OCI-LY7 (cell line): ENCODE data around the gene ZNF827. TPM values are rescaled to one million over a fixed set of nuclear protein-coding genes. Genes with fewer than 3 reads are reported as not detected.
A peak's percentile ranks its signal among the peaks of the same experiment; 100 is the strongest.

Experiments
- BruUV-seq: library from RNA; stranded (reverse); fragments of 400-500 nt; replicated peaks from 2 replicates; lab custom pipeline; 2021; lab: Mats Ljungman, UMichigan
- CTCF ChIA-PET: fragments of 300-600 bp; sonication (Branson Sonifier 250); formaldehyde crosslinking; loops from one replicate; lab custom pipeline; 2022; ENCODE audit warnings: antibody characterized with exemption; ENCODE audit not compliant: unreplicated experiment; lab: Charles Lee
- POLR2A ChIA-PET: fragments of 300-600 bp; sonication (Branson Sonifier 250); formaldehyde crosslinking; loops from one replicate; lab custom pipeline; 2022; ENCODE audit warnings: antibody characterized with exemption; lab: Charles Lee
- DNase-seq: peaks from one replicate; pipeline ENCODE4 v3.0.0-alpha.2; 2015; ENCODE audit warnings: low spot score
- H2AFZ ChIP-seq: fragments of 200-600 bp; sonication (generic), shearing (Covaris generic); 2 replicates; pipeline ENCODE4 v1.6.1; 2014; ENCODE audit warnings: mild to moderate bottlenecking, antibody characterized with exemption, low read length, moderate library complexity
- H3K27ac ChIP-seq: fragments of 200-600 bp; sonication (generic); 2 replicates; pipeline ENCODE4 v1.5.1; 2014; ENCODE audit warnings: mixed run types, low read depth, mild to moderate bottlenecking, moderate library complexity, low read length, inconsistent platforms; ENCODE audit not compliant: poor library complexity, severe bottlenecking
- H3K36me3 ChIP-seq: fragments of 200-600 bp; sonication (generic); 2 replicates; pipeline ENCODE4 v1.6.1; 2014; ENCODE audit warnings: mild to moderate bottlenecking, antibody characterized with exemption, low read length, moderate library complexity, mixed read lengths; ENCODE audit not compliant: insufficient read depth
- H3K4me1 ChIP-seq: fragments of 200-600 bp; sonication (generic); 2 replicates; pipeline ENCODE4 v1.5.1; 2014; ENCODE audit warnings: mild to moderate bottlenecking, low read length; ENCODE audit not compliant: insufficient read depth, poor library complexity, severe bottlenecking
- H3K4me2 ChIP-seq: fragments of 200-600 bp; sonication (generic); 2 replicates; pipeline ENCODE4 v1.6.1; 2014; ENCODE audit warnings: mild to moderate bottlenecking, low read length
- H3K4me3 ChIP-seq: fragments of 200-600 bp; sonication (generic); 2 replicates; pipeline ENCODE4 v1.5.1; 2014; ENCODE audit warnings: mild to moderate bottlenecking, low read depth, low read length; ENCODE audit not compliant: poor library complexity, severe bottlenecking
- H3K79me2 ChIP-seq: fragments of 200-600 bp; sonication (generic); 2 replicates; pipeline ENCODE4 v1.6.1; 2016; ENCODE audit warnings: low read depth, mild to moderate bottlenecking, low read length, moderate library complexity, mixed read lengths; ENCODE audit not compliant: insufficient read depth
- H3K9me2 ChIP-seq: fragments of 200-600 bp; sonication (generic); 2 replicates; pipeline ENCODE4 v1.6.1; 2016; ENCODE audit warnings: mild to moderate bottlenecking, low read length, mixed read lengths; ENCODE audit not compliant: insufficient read depth
- H3K9me3 ChIP-seq: fragments of 200-600 bp; sonication (generic); 2 replicates; pipeline ENCODE4 v1.6.1; 2014; ENCODE audit warnings: mild to moderate bottlenecking, mixed run types, low read length, mixed read lengths
- H4K20me1 ChIP-seq: fragments of 200-600 bp; sonication (generic); 2 replicates; pipeline ENCODE4 v1.6.1; 2014; ENCODE audit warnings: mild to moderate bottlenecking, antibody characterized with exemption, low read length, moderate library complexity, mixed read lengths; ENCODE audit not compliant: insufficient read depth
- CTCF ChIP-seq: fragments of 200-600 bp; sonication (generic); conservative IDR thresholded peaks from 2 replicates; pipeline ENCODE4 v1.5.1; 2014; ENCODE audit warnings: mild to moderate bottlenecking, antibody characterized with exemption, low read length, moderate library complexity, mixed read lengths
- EZH2phosphoT487 ChIP-seq: fragments of 200-600 bp; sonication (generic); IDR thresholded peaks from 2 replicates; pipeline ENCODE4 v1.6.1; 2018; ENCODE audit warnings: low read depth, borderline replicate concordance, mild to moderate bottlenecking, mixed run types, antibody characterized with exemption, low read length, moderate library complexity, mixed read lengths
- intact Hi-C: fragments of 100-400 bp; cut with micrococcal nuclease; formaldehyde crosslinking; loops from one replicate; pipeline ENCODE4 v1.10.0; 2022; ENCODE audit not compliant: unreplicated experiment
- total RNA-seq, 2 experiments: library from RNA; depleted of rRNA in 1 of 2; stranded (reverse); fragments of >200 nt in 1 of 2; shearing (Covaris generic) in 1 of 2; gene quantifications; 2 replicates each; pipeline ENCODE4 v1.2.3, GENCODE V29; 2014 to 2022

Gene ZNF827
- total RNA-seq, 2 experiments from 2014 or later = 15.1 to 42.9 TPM

GRCh38 chr4:145731028-145731427 lies 207.6 kb downstream of the ZNF827 start:
- ChIA-PET CTCF (no interaction called here), POLR2A (interaction anchor here (0.6 kb wide), 1 partner anchor 1878 kb away, joined by 4 read pairs; no protein-coding TSS in a partner anchor)
- H2AFZ ChIP-seq = no peak overlapping the region
- H3K9me3 ChIP-seq = no peaks in the 10 kb centered on the region
- H3K4me1 ChIP-seq = peaks cover 6% of the 10 kb centered on the region
- H3K79me2 ChIP-seq = no peaks in the 10 kb centered on the region
- no peaks in the 10 kb centered on the region for H3K9me2 ChIP-seq
- H3K4me2 ChIP-seq = no peak overlapping the region
- no peak overlapping the region for H3K4me3 ChIP-seq
- no peaks in the 10 kb centered on the region for H3K36me3 ChIP-seq
- no peak overlapping the region for H3K27ac ChIP-seq
- H4K20me1 ChIP-seq = no peaks in the 10 kb centered on the region
- no TSS peak for BruUV-seq
- DNase-seq = no peak
- intact Hi-C loops = no loop called here
- TF ChIP-seq EZH2phosphoT487 (no peak), CTCF (no peak)

GRCh38 chr4:145730026-145730425 lies 208.6 kb downstream of the ZNF827 start:
- DNase-seq = no peak
- intact Hi-C loops = no loop called here
- no TSS peak for BruUV-seq
- CTCF ChIA-PET = no interaction called here
- TF ChIP-seq CTCF = no peak
- TF ChIP-seq EZH2phosphoT487 = no peak
- Histone ChIP-seq H3K79me2 (no peaks in the 10 kb centered on the region), H3K9me2 (no peaks in the 10 kb centered on the region), H3K4me3 (no peak overlapping the region), H3K9me3 (no peaks in the 10 kb centered on the region), H3K4me1 (peaks cover 6% of the 10 kb centered on the region), H3K4me2 (no peak overlapping the region), H2AFZ (no peak overlapping the region), H3K27ac (no peak overlapping the region), H3K36me3 (no peaks in the 10 kb centered on the region), H4K20me1 (no peaks in the 10 kb centered on the region)
- POLR2A ChIA-PET = no interaction called here

GRCh38 chr4:145723336-145723735 lies 215.3 kb downstream of the ZNF827 start:
- Histone ChIP-seq H4K20me1 (no peaks in the 10 kb centered on the region), H3K79me2 (no peaks in the 10 kb centered on the region), H2AFZ (no peak overlapping the region), H3K4me1 (no peaks in the 10 kb centered on the region), H3K4me2 (no peak overlapping the region), H3K9me3 (no peaks in the 10 kb centered on the region), H3K36me3 (no peaks in the 10 kb centered on the region), H3K27ac (no peak overlapping the region), H3K9me2 (no peaks in the 10 kb centered on the region), H3K4me3 (no peak overlapping the region)
- DNase-seq = no peak
- CTCF ChIA-PET = no interaction called here
- POLR2A ChIA-PET = interaction anchor here (1.2 kb wide), 2 partner anchors 11 to 17 kb away, joined by 3 read pairs; no protein-coding TSS in a partner anchor
- intact Hi-C loops = no loop called here
- BruUV-seq = no TSS peak
- TF ChIP-seq EZH2phosphoT487 (no peak), CTCF (0 out of 2 replicates have a peak, but pooled peaks have one; percentile 23)
